Measurements from ENCODE around the gene MFSD11. TPM values are rescaled to one million over a fixed set of nuclear protein-coding genes. Genes with fewer than 3 reads are reported as not detected.

The MFSD11 gene
- total and polyA plus RNA-seq, 2 donors (not counting 3 experiments of a cell fraction or from before 2014, with no cell fraction given), result 23.5 to 35.2 TPM

DNA sequence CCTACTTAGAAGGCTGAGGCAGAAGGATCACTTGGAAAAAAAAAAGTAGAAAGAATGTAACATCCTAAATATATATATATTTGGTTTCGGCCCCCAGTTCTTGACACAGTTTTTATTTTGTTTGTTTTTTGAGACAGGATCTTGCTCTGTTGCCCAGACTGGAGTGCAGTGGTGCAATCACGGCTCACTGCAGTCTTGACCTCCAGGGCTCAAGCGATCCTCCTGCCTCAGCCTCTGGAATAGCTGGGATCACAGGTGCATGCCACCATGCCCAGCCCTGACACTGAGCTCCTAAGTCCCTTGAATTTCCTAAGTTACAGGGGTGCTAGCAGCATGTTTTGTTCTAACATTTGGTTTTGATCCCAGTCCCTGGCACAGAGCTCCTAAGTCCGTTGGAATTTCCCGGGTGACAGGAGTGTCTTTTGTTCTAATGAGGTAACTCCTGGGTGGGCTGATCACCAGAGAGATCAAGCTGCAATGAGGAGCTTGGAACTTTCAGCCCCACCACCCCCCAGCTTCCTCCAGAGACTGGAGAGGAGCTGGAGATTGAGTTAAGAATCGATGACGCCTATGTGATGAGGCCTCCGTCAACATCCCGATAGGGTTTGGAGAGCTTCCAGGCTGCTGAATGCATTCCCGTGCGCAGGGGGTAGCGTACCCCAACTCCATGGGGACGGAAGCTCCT, 47.2 kb upstream of the MFSD11 start:
- no peaks in the 10 kb centered on the region for H4K20me1 ChIP-seq (replicated peaks; ENCODE audit: control insufficient read depth, extremely low read depth, insufficient read depth, low read length)
- TF ChIP-seq CTCF (IDR thresholded peaks at IDR 0.05; ENCODE audit: extremely low read depth in 1 of 2, insufficient read depth in 1 of 2, low read depth in 1 of 2, low read length in 2 of 2) (no peak), POLR2A (IDR thresholded peaks at IDR 0.05; ENCODE audit: low read depth, low read length) (no peak), EZH2 (IDR thresholded peaks at IDR 0.05; ENCODE audit: borderline replicate concordance, low read depth, low read length, severe bottlenecking) (no peak), POLR2AphosphoS5 (IDR thresholded peaks at IDR 0.05; ENCODE audit: insufficient read depth, low read depth, low read length) (no peak), MAX (IDR thresholded peaks at IDR 0.05; ENCODE audit: insufficient read depth, insufficient read length) (no peak)
- no peaks in the 10 kb centered on the region for H3K9me1 ChIP-seq (replicated peaks; ENCODE audit: control insufficient read depth, extremely low read depth, insufficient read depth, low read length)
- no peaks in the 10 kb centered on the region for H3K36me3 ChIP-seq (ENCODE audit: control insufficient read depth in 2 of 2, extremely low read depth in 1 of 2, insufficient read depth in 2 of 2, low read length in 2 of 2)
- intact Hi-C loops (cut with micrococcal nuclease), result no loop called here
- H3K4me3 ChIP-seq (replicated peaks in 1 of 3; ENCODE audit: insufficient read depth in 1 of 3, low read depth in 1 of 3, low read length in 3 of 3), result no peak overlapping the region
- no peak for DNase-seq (ENCODE audit: low read depth, low spot score)
- no peak overlapping the region for H3K27ac ChIP-seq (ENCODE audit: insufficient read depth, low read depth, low read length)
- H2AFZ ChIP-seq (ENCODE audit: low read depth, low read length), result no peak overlapping the region
- CTCF ChIA-PET, result interaction anchor here (1.2 to 3.3 kb wide), 2 partner anchors 10 to 23 kb away, joined by 3 to 19 read pairs; no protein-coding TSS in a partner anchor
- no peak for FAIRE-seq
- no peaks in the 10 kb centered on the region for H3K27me3 ChIP-seq (ENCODE audit: control insufficient read depth in 2 of 2, insufficient read depth in 2 of 2, low read length in 2 of 2)
- dilution Hi-C loops (cut with MboI; ENCODE audit: extremely low pct_ligation_motif_present, low sequenced_read_pairs), result no loop called here
- H3K79me2 ChIP-seq (ENCODE audit: control insufficient read depth, insufficient read depth, low read length), result peaks cover 19% of the 10 kb centered on the region
- H3K9ac ChIP-seq (replicated peaks; ENCODE audit: extremely low read depth, insufficient read depth, low read length), result no peak overlapping the region
- H3K9me3 ChIP-seq (replicated peaks; ENCODE audit: control insufficient read depth, insufficient read depth, low read length), result no peaks in the 10 kb centered on the region
- BruUV-seq (replicated peaks), result no TSS peak
- no peak overlapping the region for H3K4me2 ChIP-seq (ENCODE audit: insufficient read depth, low read length)
- H3K4me1 ChIP-seq (ENCODE audit: control insufficient read depth, extremely low read depth, insufficient read depth, low read length), result peaks cover 20% of the 10 kb centered on the region
- POLR2A ChIA-PET, result no interaction called here
